Measurements from ENCODE around the gene KLK14. TPM values are rescaled to one million over a fixed set of nuclear protein-coding genes. Genes with fewer than 3 reads are reported as not detected.

The KLK14 gene
- total RNA-seq, 2 experiments from 2014 or later, result 0.35 to 0.67 TPM

DNA sequence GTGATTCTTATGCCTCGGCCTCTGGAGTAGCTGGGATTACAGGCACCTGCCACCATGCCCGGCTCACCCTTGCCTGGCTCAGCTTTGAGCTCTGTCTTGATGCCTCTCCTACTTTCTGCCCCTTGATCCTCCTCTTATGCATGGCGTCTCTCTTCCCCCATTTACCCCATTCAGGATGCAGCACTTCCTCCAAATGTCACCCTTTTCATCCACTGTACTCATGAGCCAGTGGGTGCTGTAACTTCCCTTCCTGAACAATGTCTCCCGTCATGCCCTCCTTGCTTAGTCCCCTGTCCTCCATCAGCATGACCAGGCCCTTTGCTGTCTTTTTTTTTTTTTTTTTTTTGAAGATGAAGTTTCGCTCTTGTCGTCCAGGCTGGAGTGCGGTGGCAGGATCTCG lies 38.6 kb upstream of the KLK14 start:
- DNase-seq, result no peak
- ChIA-PET POLR2A (no interaction called here), CTCF (interaction anchor here (0.6 to 1.6 kb wide), 3 partner anchors 11 to 246 kb away, joined by 3 to 7 read pairs (median 3); no protein-coding TSS in a partner anchor)
- H3K36me3 Mint-ChIP-seq (ENCODE audit: low read depth), result peaks cover 11% of the 10 kb centered on the region
- peak overlapping the region; percentile 14 for H3K27ac Mint-ChIP-seq
- H3K9me3 Mint-ChIP-seq, result peaks cover 3% of the 10 kb centered on the region
- peaks cover 66% of the 10 kb centered on the region for H3K4me1 Mint-ChIP-seq
- no peak overlapping the region for H3K4me3 Mint-ChIP-seq
- H3K27me3 Mint-ChIP-seq, result peaks cover 8% of the 10 kb centered on the region

GRCh38 chr19:51120160-51120559 lies 37.5 kb upstream of the KLK14 start:
- peaks cover 11% of the 10 kb centered on the region for H3K36me3 Mint-ChIP-seq (ENCODE audit: low read depth)
- H3K9me3 Mint-ChIP-seq, result peaks cover 3% of the 10 kb centered on the region
- H3K27ac Mint-ChIP-seq, result peak overlapping the region; percentile 38
- peaks cover 72% of the 10 kb centered on the region for H3K4me1 Mint-ChIP-seq
- H3K4me3 Mint-ChIP-seq, result no peak overlapping the region
- DNase-seq, result no peak
- ChIA-PET CTCF (interaction anchor here (1.3 to 1.6 kb wide), 3 partner anchors 10 to 38 kb away, joined by 3 to 7 read pairs (median 5); no protein-coding TSS in a partner anchor), POLR2A (no interaction called here)
- peaks cover 8% of the 10 kb centered on the region for H3K27me3 Mint-ChIP-seq

DNA sequence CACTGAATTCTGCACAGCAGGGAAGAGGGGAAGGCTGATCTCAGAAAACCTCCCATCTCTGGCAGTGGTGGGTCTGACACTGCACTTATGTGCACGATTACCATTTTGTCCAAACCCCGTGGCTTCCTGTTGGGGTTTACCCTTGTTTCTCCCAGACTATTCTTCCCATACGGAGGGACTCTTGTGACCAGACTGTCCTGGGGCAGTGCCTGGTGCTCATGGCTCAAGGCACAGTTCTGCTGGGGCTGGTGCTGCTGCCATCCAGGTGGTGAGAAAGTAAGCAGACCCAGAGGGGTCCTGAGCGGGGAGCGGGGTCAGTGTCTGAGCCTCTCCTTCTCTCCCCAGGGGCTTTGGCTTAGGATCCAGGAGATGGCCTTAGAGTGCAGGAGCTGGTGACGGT lies 36.9 kb upstream of the KLK14 start:
- DNase-seq, result no peak
- ChIA-PET CTCF (interaction anchor here (1.3 to 1.6 kb wide), 3 partner anchors 10 to 38 kb away, joined by 3 to 7 read pairs (median 5); no protein-coding TSS in a partner anchor), POLR2A (no interaction called here)
- peaks cover 3% of the 10 kb centered on the region for H3K9me3 Mint-ChIP-seq
- peaks cover 8% of the 10 kb centered on the region for H3K27me3 Mint-ChIP-seq
- peaks cover 11% of the 10 kb centered on the region for H3K36me3 Mint-ChIP-seq (ENCODE audit: low read depth)
- peaks cover 72% of the 10 kb centered on the region for H3K4me1 Mint-ChIP-seq
- peak overlapping the region; percentile 38 for H3K27ac Mint-ChIP-seq
- no peak overlapping the region for H3K4me3 Mint-ChIP-seq

GRCh38 chr19:51119101-51119500 lies 36.4 kb upstream of the KLK14 start:
- CTCF ChIA-PET, result no interaction called here
- Mint-ChIP-seq H3K4me1 (peaks cover 72% of the 10 kb centered on the region), H3K36me3 (ENCODE audit: low read depth) (peaks cover 11% of the 10 kb centered on the region), H3K9me3 (peaks cover 3% of the 10 kb centered on the region), H3K4me3 (no peak overlapping the region), H3K27me3 (peaks cover 8% of the 10 kb centered on the region), H3K27ac (no peak overlapping the region)
- DNase-seq, result no peak
- POLR2A ChIA-PET, result no interaction called here

DNA sequence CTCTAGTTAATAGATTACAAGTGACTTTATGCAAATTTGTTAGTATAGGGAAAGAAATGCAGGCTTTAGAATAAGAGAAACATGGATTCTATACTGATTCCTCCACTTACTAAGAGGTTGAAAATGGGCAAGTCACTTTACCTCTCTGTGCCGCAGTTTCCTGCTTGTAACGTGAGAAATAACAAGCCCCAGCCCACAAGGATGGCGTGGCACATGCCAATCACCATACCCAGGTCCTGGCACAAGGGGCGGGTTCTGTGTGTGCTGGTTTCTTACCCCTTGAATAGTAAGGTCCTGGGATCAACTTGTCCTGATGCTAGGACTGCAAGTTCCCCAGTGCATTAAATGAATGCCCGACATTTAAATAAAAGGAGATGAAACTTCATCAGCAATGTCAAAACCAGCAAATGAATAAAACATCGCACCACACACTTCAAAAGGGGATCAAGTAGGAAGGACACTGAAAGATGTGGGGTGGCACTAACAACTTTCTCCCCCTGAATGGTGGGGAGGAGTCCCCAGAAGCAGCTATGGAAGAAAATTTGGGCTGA lies 34.1 kb upstream of the KLK14 start:
- no peak for DNase-seq
- Mint-ChIP-seq H3K4me3 (no peak overlapping the region), H3K4me1 (peaks cover 53% of the 10 kb centered on the region), H3K27ac (peak overlapping the region; percentile 38), H3K9me3 (peaks cover under 1% of the 10 kb centered on the region), H3K36me3 (ENCODE audit: low read depth) (peaks cover 1% of the 10 kb centered on the region), H3K27me3 (peaks cover 8% of the 10 kb centered on the region)
- POLR2A ChIA-PET, result no interaction called here
- CTCF ChIA-PET, result no interaction called here

DNA sequence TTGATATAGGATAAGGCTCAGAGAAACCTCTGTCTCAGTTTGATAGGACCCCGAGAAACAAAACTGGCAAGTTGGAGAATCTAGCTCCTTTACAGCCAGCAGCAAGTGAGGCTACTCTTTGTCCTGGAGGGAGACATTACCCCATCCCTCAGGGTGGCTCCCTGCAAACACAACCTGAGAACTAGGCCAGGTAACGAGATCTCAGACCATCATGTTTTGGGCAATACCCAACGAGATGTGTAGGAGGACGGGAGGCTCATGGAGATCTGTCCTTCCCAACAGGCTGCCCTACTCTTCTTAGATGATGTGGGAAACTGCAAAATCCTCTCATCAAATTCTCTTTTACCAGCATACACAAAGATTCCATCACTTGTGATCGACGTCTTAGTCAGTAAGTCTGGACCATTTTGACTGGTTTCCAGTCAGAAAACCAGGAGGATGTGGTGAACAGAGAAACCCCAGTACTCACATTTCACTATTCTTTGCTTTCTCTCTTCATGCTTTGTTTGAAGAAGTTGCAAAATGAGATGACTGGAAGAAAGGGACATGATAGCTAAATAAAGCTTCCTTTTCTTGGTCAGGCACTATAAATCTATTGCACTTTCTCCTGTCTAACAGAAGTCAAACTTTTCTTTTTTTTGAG lies 31.5 kb upstream of the KLK14 start:
- H3K36me3 Mint-ChIP-seq (ENCODE audit: low read depth), result no peaks in the 10 kb centered on the region
- peak overlapping the region; percentile 60 for H3K27ac Mint-ChIP-seq
- H3K4me1 Mint-ChIP-seq, result peaks cover 43% of the 10 kb centered on the region
- DNase-seq, result peak; percentile 49
- H3K4me3 Mint-ChIP-seq, result no peak overlapping the region
- H3K9me3 Mint-ChIP-seq, result no peaks in the 10 kb centered on the region
- POLR2A ChIA-PET, result interaction anchor here (0.7 kb wide), 1 partner anchor 42 kb away, joined by 4 read pairs; no protein-coding TSS in a partner anchor
- peaks cover 7% of the 10 kb centered on the region for H3K27me3 Mint-ChIP-seq
- CTCF ChIA-PET, result interaction anchor here (1.1 kb wide), 1 partner anchor 32 kb away, joined by 3 read pairs; no protein-coding TSS in a partner anchor

DNA sequence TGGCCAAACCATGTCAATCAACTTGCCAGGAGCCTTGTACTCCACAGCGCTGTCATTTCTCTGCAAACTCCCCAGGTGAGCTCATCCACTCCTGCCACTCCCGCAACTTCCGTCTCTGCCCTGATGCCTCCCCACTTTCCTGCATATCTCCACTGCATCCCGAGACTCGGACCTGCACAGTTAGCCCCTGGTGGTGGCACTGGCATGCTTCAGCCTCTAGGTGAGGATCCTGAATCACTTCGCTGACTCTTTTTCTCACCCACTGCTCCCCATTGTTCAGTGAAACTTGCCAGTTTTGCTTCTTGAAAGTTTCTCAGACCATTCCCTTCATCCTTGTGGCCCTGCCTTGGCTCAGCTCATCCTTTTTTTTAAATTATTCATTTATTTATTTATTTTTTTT lies 28.9 kb upstream of the KLK14 start:
- no peak overlapping the region for H3K27ac Mint-ChIP-seq
- no peak overlapping the region for H3K4me3 Mint-ChIP-seq
- peaks cover 49% of the 10 kb centered on the region for H3K4me1 Mint-ChIP-seq
- no peaks in the 10 kb centered on the region for H3K27me3 Mint-ChIP-seq
- H3K9me3 Mint-ChIP-seq, result no peaks in the 10 kb centered on the region
- ChIA-PET POLR2A (no interaction called here), CTCF (no interaction called here)
- DNase-seq, result no peak
- H3K36me3 Mint-ChIP-seq (ENCODE audit: low read depth), result peaks cover 6% of the 10 kb centered on the region

DNA sequence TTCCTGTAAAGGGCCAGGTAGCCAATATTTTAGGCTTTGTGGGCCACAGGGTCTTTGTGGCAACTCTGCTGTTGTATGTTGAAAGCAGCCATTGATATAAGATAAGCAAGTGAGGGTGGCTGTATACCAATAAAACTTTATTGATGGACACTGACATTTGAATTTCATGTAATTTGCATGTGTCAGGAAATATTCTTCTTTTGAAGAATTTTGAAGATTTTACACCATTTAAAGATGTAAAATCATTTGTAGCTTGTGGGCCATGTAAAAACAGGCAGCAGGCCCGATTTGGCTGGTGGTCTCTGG lies 27.9 kb upstream of the KLK14 start:
- DNase-seq, result no peak
- CTCF ChIA-PET, result interaction anchor here (1.2 kb wide), 1 partner anchor 10 kb away, joined by 7 read pairs; no protein-coding TSS in a partner anchor
- Mint-ChIP-seq H3K9me3 (no peaks in the 10 kb centered on the region), H3K4me1 (peaks cover 48% of the 10 kb centered on the region), H3K27me3 (no peaks in the 10 kb centered on the region), H3K27ac (no peak overlapping the region), H3K4me3 (no peak overlapping the region), H3K36me3 (ENCODE audit: low read depth) (peaks cover 6% of the 10 kb centered on the region)
- POLR2A ChIA-PET, result no interaction called here

DNA sequence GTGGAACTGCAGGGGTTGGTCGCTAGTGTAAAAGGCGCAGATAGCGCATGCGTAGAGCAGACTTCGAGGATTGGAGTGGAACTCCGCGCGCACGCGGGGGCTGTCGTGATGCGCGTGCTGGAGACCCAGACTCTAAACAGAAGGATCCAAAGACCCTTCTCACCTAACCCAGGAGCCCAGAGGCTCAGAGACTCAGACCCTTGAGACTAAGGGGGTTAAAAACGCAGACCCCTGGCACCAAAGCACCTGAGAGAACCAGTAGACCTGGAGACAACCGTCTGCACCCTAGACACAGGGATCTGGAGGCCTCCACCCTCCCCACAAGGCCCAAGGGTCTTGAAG lies 26.1 kb upstream of the KLK14 start:
- Mint-ChIP-seq H3K4me3 (peak overlapping the region; percentile 92), H3K36me3 (ENCODE audit: low read depth) (peaks cover 17% of the 10 kb centered on the region), H3K4me1 (peaks cover 35% of the 10 kb centered on the region), H3K27me3 (no peaks in the 10 kb centered on the region), H3K9me3 (no peaks in the 10 kb centered on the region), H3K27ac (peak overlapping the region; percentile 91)
- no peak for DNase-seq
- CTCF ChIA-PET, result no interaction called here
- POLR2A ChIA-PET, result no interaction called here

- H3K4me1 Mint-ChIP-seq, result peaks cover 35% of the 10 kb centered on the region
- H3K27me3 Mint-ChIP-seq, result no peaks in the 10 kb centered on the region
- H3K36me3 Mint-ChIP-seq (ENCODE audit: low read depth), result peaks cover 22% of the 10 kb centered on the region
- peak within 1 kb of the TSS; percentile 91 for H3K27ac Mint-ChIP-seq
- ChIA-PET CTCF (no interaction called here), POLR2A (no interaction called here)
- no peaks in the 10 kb centered on the region for H3K9me3 Mint-ChIP-seq
- H3K4me3 Mint-ChIP-seq, result peak within 1 kb of the TSS; percentile 92
- peak; percentile 99 for DNase-seq
Measured at GRCh38 chr19:51108066-51108804, 25.5 kb upstream of the KLK14 start, which contains the start of gene CTU1. Gene CTU1, minus strand, starts transcription at chr19:51108409. Its CDS starts 3,840 bp downstream, at chr19:51104569.

GRCh38 chr19:51107406-51108065 lies 24.8 kb upstream of the KLK14 start:
- no peaks in the 10 kb centered on the region for H3K9me3 Mint-ChIP-seq
- peaks cover 37% of the 10 kb centered on the region for H3K4me1 Mint-ChIP-seq
- peak overlapping the region; percentile 91 for H3K27ac Mint-ChIP-seq
- ChIA-PET CTCF (interaction anchor here (1.5 kb wide), 1 partner anchor 51 kb away, joined by 3 read pairs; no protein-coding TSS in a partner anchor), POLR2A (no interaction called here)
- H3K4me3 Mint-ChIP-seq, result peak overlapping the region; percentile 92
- DNase-seq, result peak; percentile 37
- peaks cover 28% of the 10 kb centered on the region for H3K36me3 Mint-ChIP-seq (ENCODE audit: low read depth)
- no peaks in the 10 kb centered on the region for H3K27me3 Mint-ChIP-seq

- peaks cover 37% of the 10 kb centered on the region for H3K36me3 Mint-ChIP-seq (ENCODE audit: low read depth)
- POLR2A ChIA-PET, result no interaction called here
- H3K27ac Mint-ChIP-seq, result no peak overlapping the region
Measured at GRCh38 chr19:51103926-51104341, 21.2 kb upstream of the KLK14 start.

GRCh38 chr19:51102991-51103390 lies 20.3 kb upstream of the KLK14 start:
- peaks cover 31% of the 10 kb centered on the region for H3K4me1 Mint-ChIP-seq
- H3K36me3 Mint-ChIP-seq (ENCODE audit: low read depth), result peaks cover 39% of the 10 kb centered on the region
- H3K4me3 Mint-ChIP-seq, result no peak overlapping the region
- no peak overlapping the region for H3K27ac Mint-ChIP-seq
- no peaks in the 10 kb centered on the region for H3K27me3 Mint-ChIP-seq
- CTCF ChIA-PET, result no interaction called here
- POLR2A ChIA-PET, result no interaction called here
- DNase-seq, result no peak
- no peaks in the 10 kb centered on the region for H3K9me3 Mint-ChIP-seq

More at GRCh38 chr19:51103926-51104341, 21.2 kb upstream of the KLK14 start:
- peaks cover 37% of the 10 kb centered on the region for H3K4me1 Mint-ChIP-seq
- H3K9me3 Mint-ChIP-seq, result no peaks in the 10 kb centered on the region
- CTCF ChIA-PET, result no interaction called here
- no peak overlapping the region for H3K4me3 Mint-ChIP-seq
- no peak for DNase-seq
- no peaks in the 10 kb centered on the region for H3K27me3 Mint-ChIP-seq

All from activated CD4-positive, alpha-beta T cell treated with anti-CD3 and anti-CD28 coated beads, Interleukin-2, amount 10 ng/mL, durations not matched to agents 7 days and 5 days (primary cell).